T-helper 22 cell (primary cell): ENCODE data around the gene TFAP2E.

Experiments used
- DNase-seq: peaks from one replicate; pipeline ENCODE4 v3.0.0-alpha.2; 2020; ENCODE audit warnings: low read depth

Gene TFAP2E

GRCh38 chr1:35595684-35596083 lies 22.6 kb downstream of the TFAP2E start:
- no peak for DNase-seq

GRCh38 chr1:35597870-35598269 lies 24.8 kb downstream of the TFAP2E start:
- DNase-seq = no peak

DNA sequence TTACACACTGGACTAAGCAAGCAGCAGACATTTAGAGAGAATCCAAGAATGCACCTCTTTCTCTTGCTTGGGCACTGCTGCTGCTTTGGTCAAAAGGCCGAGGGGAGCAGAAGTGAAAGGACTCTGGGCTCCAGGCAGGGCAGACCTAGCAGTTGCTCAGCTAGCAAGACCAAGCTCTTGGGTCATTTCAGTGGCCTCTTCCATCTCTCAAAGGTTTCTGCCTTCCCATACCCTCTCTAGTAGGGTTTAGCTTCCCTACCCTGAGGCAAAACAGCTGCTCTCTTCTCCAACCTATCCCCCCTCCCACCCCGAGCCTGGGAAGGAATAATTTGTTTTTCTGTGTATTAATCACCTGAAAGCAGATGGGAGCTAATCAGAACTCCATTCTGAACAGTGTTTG lies 25.8 kb downstream of the TFAP2E start:
- DNase-seq = no peak

- DNase-seq = no peak
Observed at GRCh38 chr1:35599411-35599810, 26.3 kb downstream of the TFAP2E start.

DNA sequence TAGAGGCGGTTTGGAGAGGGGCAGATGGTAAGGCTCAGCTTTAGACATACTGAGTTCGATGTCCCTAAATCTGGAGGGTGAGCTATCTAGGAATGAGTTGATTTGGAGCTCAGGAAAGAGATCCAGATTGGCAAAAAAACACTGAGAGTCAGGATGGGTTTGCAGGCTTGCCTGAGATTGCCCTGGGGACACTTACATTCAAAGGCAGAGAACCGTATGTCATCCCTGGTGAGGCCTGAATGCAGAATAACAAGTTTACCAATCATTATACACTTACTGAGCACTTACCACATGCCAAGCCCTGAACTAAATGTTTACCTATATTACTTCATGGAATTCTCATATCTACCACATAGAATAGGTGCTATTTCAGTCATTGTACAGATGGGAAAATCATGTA lies 27.5 kb downstream of the TFAP2E start:
- DNase-seq = no peak

DNA sequence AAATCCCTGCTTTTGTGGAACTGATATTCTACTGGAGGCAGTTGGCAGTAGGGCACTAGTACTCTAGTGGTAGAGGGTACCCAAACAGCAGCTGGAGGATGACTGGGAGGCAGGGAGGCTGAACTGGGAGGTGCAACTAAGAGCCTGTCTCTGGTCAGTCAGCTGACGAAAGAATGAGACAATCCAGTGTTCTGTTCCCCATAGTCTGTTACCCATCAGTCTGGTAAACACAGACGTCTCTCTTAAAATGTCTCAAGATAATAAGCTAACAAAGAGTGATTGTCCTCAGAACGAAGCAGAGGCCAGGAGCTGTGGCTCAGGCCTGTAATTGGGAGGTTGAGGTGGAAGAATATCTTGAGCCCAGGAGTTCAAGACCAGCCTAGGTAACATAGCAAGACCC lies 30.4 kb downstream of the TFAP2E start:
- DNase-seq = no peak

GRCh38 chr1:35603941-35604340 lies 30.8 kb downstream of the TFAP2E start:
- DNase-seq = no peak

DNA sequence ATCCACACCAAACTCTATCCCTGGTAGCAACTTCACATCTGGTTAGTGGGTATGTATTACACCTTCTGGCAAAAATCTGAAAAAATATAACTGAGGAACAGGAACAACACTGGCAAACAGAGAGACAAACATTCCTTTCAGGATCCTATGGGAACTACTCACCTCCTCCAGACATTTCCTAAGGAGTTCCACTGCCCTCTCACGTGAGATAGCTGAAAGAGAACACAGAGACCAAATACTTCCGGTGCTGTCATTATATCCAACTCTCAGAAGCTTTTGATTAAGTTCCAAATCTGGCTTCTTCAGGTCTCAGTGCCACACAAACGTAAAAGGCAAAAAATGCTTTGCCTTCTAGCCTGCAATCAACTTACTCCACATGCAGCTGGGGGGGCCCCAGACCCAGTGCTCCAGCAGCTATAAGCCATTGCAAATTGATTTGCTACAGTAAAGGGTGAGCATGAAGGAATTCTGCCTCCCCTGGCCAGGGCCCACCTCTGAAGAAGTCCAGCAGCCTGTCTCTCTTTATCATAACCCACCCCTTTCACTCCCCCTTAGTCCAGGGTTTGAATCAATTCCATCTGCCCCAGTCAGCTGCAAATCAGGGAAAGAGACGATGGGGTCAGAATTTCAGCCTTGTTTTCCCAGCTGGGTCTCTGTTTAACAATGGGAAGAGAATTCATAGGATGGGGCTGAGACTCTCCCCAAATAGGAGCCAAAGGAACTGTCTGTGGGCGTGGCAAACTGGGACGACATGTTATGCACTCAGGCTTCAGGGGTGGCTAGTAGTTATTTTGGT lies 32.2 kb downstream of the TFAP2E start:
- DNase-seq = no peak

GRCh38 chr1:35605867-35606182 lies 32.7 kb downstream of the TFAP2E start:
- no peak for DNase-seq

GRCh38 chr1:35611655-35612054 lies 38.5 kb downstream of the TFAP2E start:
- no peak for DNase-seq

DNA sequence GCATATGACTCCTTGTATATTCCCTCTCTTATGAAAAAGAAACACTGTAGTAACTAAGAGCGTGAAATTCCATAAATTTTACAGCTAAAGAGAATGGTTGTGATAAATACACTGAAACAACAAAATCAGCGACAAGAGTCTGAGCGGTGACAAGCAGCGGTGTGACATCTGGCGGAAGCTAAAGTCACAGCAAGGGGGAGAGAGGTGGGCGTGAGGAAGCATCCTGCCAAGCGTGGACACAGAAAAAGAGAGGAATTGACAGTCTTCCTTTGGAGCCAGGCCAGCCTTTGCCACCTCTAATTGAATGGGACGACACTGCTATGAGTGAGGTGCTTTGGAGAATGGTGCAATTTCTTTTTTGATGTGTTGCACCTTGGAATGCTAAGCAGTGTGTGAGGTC lies 42.3 kb downstream of the TFAP2E start:
- no peak for DNase-seq

DNA sequence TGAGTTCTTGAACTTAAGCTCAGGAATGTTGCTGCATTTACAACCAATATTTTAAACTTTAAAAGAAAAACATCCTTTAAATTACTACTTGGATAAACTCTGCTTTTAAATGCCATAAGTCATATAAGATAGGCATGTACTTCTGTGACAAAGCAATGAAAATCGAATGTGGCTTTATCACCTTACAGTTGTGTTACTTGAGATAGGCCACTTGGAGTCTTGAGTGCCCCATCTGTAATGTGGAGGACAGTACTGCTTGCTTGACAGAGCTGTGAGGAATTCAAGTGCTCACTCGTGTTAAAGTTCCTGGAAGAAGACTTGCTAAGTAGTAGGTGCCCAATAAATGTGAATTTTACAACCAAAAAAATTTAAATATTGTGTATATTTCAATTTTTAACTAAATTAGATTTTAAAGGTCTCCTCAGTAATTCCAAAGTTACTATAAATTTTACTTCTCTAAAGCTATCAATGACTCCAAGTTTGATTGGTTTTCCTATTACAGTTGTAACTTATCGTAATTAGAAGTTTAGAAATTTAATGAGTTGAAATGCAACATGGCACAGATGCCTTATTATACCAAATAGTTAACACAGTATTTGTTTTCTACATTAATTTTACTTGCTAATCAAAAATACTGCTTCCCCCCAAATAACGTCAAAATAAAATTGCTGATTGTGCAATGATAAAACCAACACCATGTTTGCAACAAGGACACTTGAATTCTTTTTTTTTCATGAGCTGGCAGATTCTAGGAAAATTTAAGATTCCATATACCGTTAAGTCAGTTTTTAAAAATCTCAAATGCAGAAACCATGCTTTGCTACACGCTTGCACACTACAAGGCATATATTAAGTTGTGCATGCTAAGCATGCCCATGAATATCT lies 46.4 kb downstream of the TFAP2E start:
- DNase-seq = no peak

DNA sequence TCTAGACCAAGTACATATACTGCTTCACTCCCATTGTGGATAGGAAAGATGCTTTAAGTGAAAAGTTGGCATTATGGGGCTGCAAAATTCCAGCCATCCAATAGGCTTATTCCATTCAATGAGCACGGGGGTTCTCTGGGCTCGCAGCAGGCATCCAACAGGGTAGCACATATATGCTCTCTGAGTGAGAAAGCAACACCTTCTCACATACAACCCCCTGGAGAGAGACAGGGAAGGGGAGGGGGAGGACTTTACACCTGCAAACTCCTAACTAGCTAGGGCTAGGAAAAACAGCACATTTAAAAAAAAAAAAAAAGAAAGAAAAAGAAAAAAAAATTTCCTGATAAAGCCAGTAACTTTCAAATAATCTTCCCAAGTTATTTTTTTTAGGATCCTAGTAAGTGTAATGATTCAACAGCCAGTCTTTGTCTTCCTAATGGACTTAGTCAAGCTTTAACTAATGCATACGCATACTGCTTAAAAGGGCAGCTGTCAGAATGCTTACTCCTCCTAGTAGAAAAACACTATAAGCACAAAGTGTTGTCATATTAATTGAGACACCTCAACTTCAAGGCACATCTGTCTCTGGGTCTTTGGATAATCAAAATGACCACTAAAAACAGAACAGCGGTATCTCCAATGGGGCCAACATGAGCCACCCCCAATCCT lies 49.5 kb downstream of the TFAP2E start:
- DNase-seq = no peak

GRCh38 chr1:35623832-35624231 lies 50.7 kb downstream of the TFAP2E start:
- no peak for DNase-seq

DNA sequence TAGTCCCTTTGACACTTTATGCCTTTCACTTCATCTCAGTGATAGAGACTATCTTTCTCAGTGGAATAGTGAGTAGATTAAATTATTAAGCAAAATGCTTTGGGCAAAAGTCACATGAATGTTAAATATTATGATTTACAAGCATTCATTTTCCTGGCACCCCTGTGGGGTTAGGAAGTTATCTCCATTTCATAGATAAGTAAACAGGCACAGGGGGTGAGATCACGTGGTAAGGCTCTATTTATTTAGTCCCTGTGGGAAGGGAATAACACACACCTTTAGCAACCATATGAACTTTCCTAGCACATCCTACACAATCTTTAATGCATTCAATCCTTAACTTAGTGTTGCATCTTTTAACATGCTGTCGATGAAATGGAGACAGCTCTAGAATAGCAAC lies 55.9 kb downstream of the TFAP2E start:
- DNase-seq = no peak

DNA sequence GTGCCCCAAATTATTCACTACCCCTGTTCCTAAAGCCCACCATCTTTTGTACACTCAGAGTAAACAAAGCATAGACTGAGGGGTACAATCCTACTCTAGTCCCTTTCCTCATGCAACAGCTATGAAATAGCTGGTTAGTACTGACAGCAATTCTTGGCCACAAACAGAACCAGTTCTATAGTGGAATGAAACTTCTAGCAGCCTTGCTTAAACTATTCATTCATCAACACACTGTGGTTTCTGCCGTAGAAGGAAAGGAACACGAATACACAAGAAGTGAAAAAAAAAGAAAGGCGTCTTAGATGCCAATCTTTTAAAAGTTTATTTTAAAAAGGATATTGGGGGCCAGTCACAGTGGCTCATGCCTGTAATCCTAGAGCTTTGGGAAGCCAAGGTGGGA lies 58.3 kb downstream of the TFAP2E start:
- no peak for DNase-seq

DNA sequence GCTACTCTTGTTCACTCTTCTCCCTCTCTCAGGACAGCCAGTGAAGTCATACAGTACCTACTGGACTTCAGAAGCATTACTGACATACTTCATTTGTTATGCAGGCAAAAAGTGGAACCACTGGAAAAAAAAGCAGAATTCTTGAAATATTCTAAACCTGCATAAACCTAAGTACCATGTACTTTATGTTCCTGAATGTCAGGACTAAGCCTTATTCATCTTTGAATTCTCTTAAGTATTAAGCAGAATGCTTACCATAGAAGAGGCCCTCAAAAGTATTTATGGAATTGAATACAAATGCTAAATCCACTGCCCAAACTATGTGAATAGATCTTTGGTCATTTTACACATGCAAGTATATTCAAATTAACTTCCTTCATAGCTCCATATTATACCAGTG lies 60.4 kb downstream of the TFAP2E start:
- DNase-seq = no peak

DNA sequence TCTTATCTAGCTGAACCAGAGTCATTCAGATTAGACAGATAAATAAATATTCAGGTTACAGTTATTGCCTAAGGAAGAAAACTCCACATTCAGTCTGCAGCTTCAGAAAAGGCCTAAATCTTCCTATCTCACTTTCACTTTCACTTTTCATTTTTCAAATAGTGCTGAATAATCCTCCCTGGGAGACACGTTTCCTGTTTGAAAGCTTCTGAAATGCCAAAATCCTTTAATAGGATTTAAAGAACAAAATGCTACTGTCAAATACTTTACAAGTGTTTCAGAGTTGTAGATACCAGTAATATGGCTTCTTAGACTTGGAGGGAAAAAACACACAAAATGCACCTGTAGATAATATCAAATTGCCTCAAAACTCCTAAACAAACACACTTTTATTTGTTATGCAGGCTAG lies 64.3 kb downstream of the TFAP2E start:
- no peak for DNase-seq

GRCh38 chr1:35640380-35641232 lies 67.5 kb downstream of the TFAP2E start:
- no peak for DNase-seq

GRCh38 chr1:35641233-35641866 lies 68.2 kb downstream of the TFAP2E start, which contains the start of gene PSMB2:
Gene PSMB2, minus strand, starts transcription at chr1:35641526. Its CDS starts 94 bp downstream, at chr1:35641432.
- peak; percentile 90 for DNase-seq

DNA sequence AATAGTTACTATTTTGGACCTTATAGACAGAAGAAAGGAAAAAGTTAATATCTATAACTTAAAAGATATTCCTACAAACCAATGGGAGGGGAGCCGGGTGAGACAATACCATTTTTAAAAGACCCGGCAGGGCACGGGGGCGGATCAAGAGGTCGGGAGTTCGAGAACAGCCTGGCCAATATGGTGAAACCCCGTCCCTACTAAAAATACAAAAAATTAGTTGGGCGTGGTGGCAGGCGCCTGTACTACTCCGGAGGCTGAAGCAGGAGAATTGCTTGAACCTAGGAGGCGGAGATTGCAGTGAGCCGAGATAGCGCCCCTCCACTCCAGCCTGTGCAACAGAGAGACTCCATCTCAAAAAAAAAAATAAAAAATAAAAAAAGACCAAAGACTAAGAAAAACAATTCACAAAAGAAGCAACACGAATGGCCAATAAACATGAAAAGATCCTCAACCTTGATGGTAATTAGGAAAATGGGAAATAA lies 69.4 kb downstream of the TFAP2E start:
- no peak for DNase-seq
